Measurements from ENCODE around the gene DNMBP. TPM values are rescaled to one million over a fixed set of nuclear protein-coding genes. Genes with fewer than 3 reads are reported as not detected.
"Not testable (repeated sequence)": the region's sequence is repeated elsewhere in the genome, so short reads cannot be mapped to it uniquely, and the experiment has no call there.

Gene DNMBP
- total RNA-seq, 4 donors from 2014 or later = 11.7 to 17.4 (median 13.4) TPM

- no peak overlapping the region for H3K4me3 ChIP-seq (replicated peaks in 1 of 3)
Measured at GRCh38 chr10:99993701-99994689, 15.8 kb downstream of the DNMBP start.

GRCh38 chr10:99985637-99986036 is 24.1 kb downstream of the DNMBP start:
- H3K27me3 ChIP-seq; H3K27ac ChIP-seq; intact Hi-C loops (cut with DNase I); H3K9me3 ChIP-seq; H3K36me3 ChIP-seq; H3K4me3 ChIP-seq (replicated peaks in 1 of 3); DNase-seq: not testable (repeated sequence)
- WGBS, 2 donors = 94% methylated on average over 5 of the region's 5 CpGs
- H3K4me1 ChIP-seq = peaks cover 7 to 28% of the 10 kb centered on the region in 2 donors

More at GRCh38 chr10:99993701-99994689, 15.8 kb downstream of the DNMBP start:
- Histone ChIP-seq H3K9me3 (no peaks in the 10 kb centered on the region), H3K27ac (no peak overlapping the region), H3K4me1 (peaks cover 8 to 16% of the 10 kb centered on the region in 2 donors), H3K36me3 (no peaks in the 10 kb centered on the region), H3K27me3 (no peaks in the 10 kb centered on the region)
- peak in 1 of 2 donors; percentile 16 for DNase-seq
- intact Hi-C loops (cut with DNase I) = no loop called here
- 67 to 86% methylated on average over 8 of the region's 8 CpGs for whole genome bisulfite sequencing, 2 donors
- TF ChIP-seq POLR2A (IDR thresholded peaks at IDR 0.05) (no peak), CTCF (IDR thresholded peaks at IDR 0.05) (no peak)

- intact Hi-C loops (cut with DNase I) = no loop called here
- H3K27ac ChIP-seq = peak overlapping the region in 1 of 3 donors; percentile 69
- TF ChIP-seq CTCF (IDR thresholded peaks at IDR 0.05) = no peak
- TF ChIP-seq POLR2A (IDR thresholded peaks at IDR 0.05) = no peak
Measured at GRCh38 chr10:99984211-99985034, 25.3 kb downstream of the DNMBP start.

GRCh38 chr10:99983280-99983988 is 26.3 kb downstream of the DNMBP start:
- intact Hi-C loops (cut with DNase I) = no loop called here
- TF ChIP-seq CTCF (IDR thresholded peaks at IDR 0.05) (no peak), POLR2A (IDR thresholded peaks at IDR 0.05) (no peak)
- no peaks in the 10 kb centered on the region for H3K27me3 ChIP-seq
- no peaks in the 10 kb centered on the region for H3K36me3 ChIP-seq
- no peaks in the 10 kb centered on the region for H3K9me3 ChIP-seq
- peak overlapping the region in 2 of 3 donors; percentile 58 to 69 for H3K27ac ChIP-seq
- peaks cover 7 to 28% of the 10 kb centered on the region in 2 donors for H3K4me1 ChIP-seq
- WGBS, 2 donors = 66 to 76% methylated on average over 16 of the region's 16 CpGs
- no peak overlapping the region for H3K4me3 ChIP-seq (replicated peaks in 1 of 3)
- DNase-seq = no peak

More at GRCh38 chr10:99984211-99985034, 25.3 kb downstream of the DNMBP start:
- 55 to 58% methylated on average over 5 of the region's 5 CpGs for WGBS, 2 donors
- DNase-seq = no peak
- Histone ChIP-seq H3K36me3 (no peaks in the 10 kb centered on the region), H3K9me3 (no peaks in the 10 kb centered on the region), H3K4me3 (replicated peaks in 1 of 3) (no peak overlapping the region), H3K27me3 (no peaks in the 10 kb centered on the region), H3K4me1 (peaks cover 7 to 28% of the 10 kb centered on the region in 2 donors)

- Histone ChIP-seq H3K27ac (peak overlapping the region in 2 of 3 donors; percentile 19 to 58), H3K9me3 (no peaks in the 10 kb centered on the region), H3K27me3 (no peaks in the 10 kb centered on the region), H3K36me3 (no peaks in the 10 kb centered on the region), H3K4me3 (replicated peaks in 1 of 3) (no peak overlapping the region), H3K4me1 (peaks cover 7 to 28% of the 10 kb centered on the region in 2 donors)
- intact Hi-C loops (cut with DNase I) = no loop called here
- DNase-seq = no peak
- 88 to 94% methylated on average over 5 of the region's 5 CpGs for WGBS, 2 donors
- no peak for TF ChIP-seq CTCF (IDR thresholded peaks at IDR 0.05)
- no peak for TF ChIP-seq POLR2A (IDR thresholded peaks at IDR 0.05)
Measured at GRCh38 chr10:99982728-99983127, 27.0 kb downstream of the DNMBP start.

Measured in thyroid gland (tissue), 4 donors.